Small intestine (tissue), 7 donors: Measurements from ENCODE around the gene SESN2. TPM values are rescaled to one million over a fixed set of nuclear protein-coding genes. Genes with fewer than 3 reads are reported as not detected.

Experiments
- DNase-seq, 2 donors: peaks; one replicate each; pipeline versions ENCODE4 v3.0.0 to v3.0.0-alpha.2; 2013
- FAIRE-seq: peaks from 2 replicates; lab custom pipeline; 2012; peaks lifted over from hg19 to GRCh38; lab: Jason Lieb, UNC
- H3K27ac ChIP-seq, 3 donors: one replicate each; pipeline ENCODE4 v1.5.1; 2013; ENCODE audit warnings: low read length in 2 of 3, mild to moderate bottlenecking in 2 of 3, control low read depth in 1 of 3, inconsistent platforms in 1 of 3, low read depth in 1 of 3, moderate library complexity in 1 of 3
- H3K27me3 ChIP-seq, 3 donors: one replicate each; pipeline ENCODE4 v1.6.1; 2013; ENCODE audit warnings: low read length in 3 of 3, inconsistent platforms in 1 of 3; ENCODE audit not compliant: control insufficient read depth in 3 of 3, insufficient read depth in 3 of 3
- H3K36me3 ChIP-seq, 3 donors: one replicate each; pipeline ENCODE4 v1.6.1; 2013; ENCODE audit warnings: low read length in 3 of 3, inconsistent platforms in 1 of 3, low read depth in 1 of 3, mild to moderate bottlenecking in 1 of 3, moderate library complexity in 1 of 3; ENCODE audit not compliant: control insufficient read depth in 3 of 3, insufficient read depth in 2 of 3
- H3K4me1 ChIP-seq, 3 donors: one replicate each; pipeline ENCODE4 v1.6.1; 2013; ENCODE audit warnings: low read length in 2 of 3, inconsistent platforms in 1 of 3, low read depth in 1 of 3, mild to moderate bottlenecking in 1 of 3, moderate library complexity in 1 of 3; ENCODE audit not compliant: control insufficient read depth in 3 of 3, insufficient read depth in 2 of 3
- H3K4me3 ChIP-seq, 3 donors: one replicate each; pipeline ENCODE4 v1.5.1; 2013; ENCODE audit warnings: low read length in 3 of 3, control low read depth in 1 of 3, inconsistent platforms in 1 of 3, low read depth in 1 of 3, mild to moderate bottlenecking in 1 of 3, moderate library complexity in 1 of 3
- H3K9me3 ChIP-seq, 2 donors: one replicate each; pipeline ENCODE4 v1.6.1; 2013; ENCODE audit warnings: low read depth in 1 of 2, low read length in 1 of 2; ENCODE audit not compliant: control insufficient read depth in 2 of 2, insufficient read depth in 1 of 2
- whole genome bisulfite sequencing, 3 donors: extraction: QIAGEN DNeasy Blood & Tissue Kit; methylation state at CpG; one replicate each; pipeline ENCODE4 v1.1.7; 2013; 5-methylcytosine and 5-hydroxymethylcytosine counted together
- polyA plus RNA-seq, 4 donors: library from polyadenylated mRNA; stranded (reverse) in 3 of 4; unstranded in 1 of 4; fragments of 200-250 nt in 3 of 4; fragments of 120-200 nt in 1 of 4; gene quantifications; one replicate each; pipeline versions ENCODE4 v1.2.1 to v1.2.3, GENCODE V29; 2013
- donor health status: healthy with polysubstance abuse.
- donor health status: control.
- donor health status: control.
- donor health status: Bipolar disorder and iron deficiency.
- donor health status: healthy.

Gene SESN2
- polyA plus RNA-seq, 4 donors: 16.8 to 42.1 (median 30.4) TPM

- no peak for FAIRE-seq
- no peaks in the 10 kb centered on the region for H3K27me3 ChIP-seq
Measured at GRCh38 chr1:28246427-28246832, 12.9 kb upstream of the SESN2 start.

GRCh38 chr1:28247612-28248272 is 11.6 kb upstream of the SESN2 start:
- Histone ChIP-seq H3K27me3 (no peaks in the 10 kb centered on the region), H3K4me3 (no peak overlapping the region), H3K9me3 (no peaks in the 10 kb centered on the region), H3K36me3 (peaks cover 0 to 5% (median 0%) of the 10 kb centered on the region in 3 donors), H3K27ac (peak overlapping the region; percentile 54 to 81 (median 72)), H3K4me1 (peaks cover 0 to 55% (median 5%) of the 10 kb centered on the region in 3 donors)
- DNase-seq (no peak), FAIRE-seq (no peak)
- 54 to 59% (median 56%) methylated on average over 11 of the region's 11 CpGs for WGBS, 3 donors

More at GRCh38 chr1:28246427-28246832, 12.9 kb upstream of the SESN2 start:
- peak overlapping the region in 2 of 3 donors; percentile 69 to 87 for H3K27ac ChIP-seq
- H3K4me3 ChIP-seq: peak overlapping the region in 2 of 3 donors; percentile 33 to 65
- H3K9me3 ChIP-seq: no peaks in the 10 kb centered on the region
- peaks cover 0 to 13% (median 0%) of the 10 kb centered on the region in 3 donors for H3K36me3 ChIP-seq
- H3K4me1 ChIP-seq: peaks cover 0 to 64% (median 5%) of the 10 kb centered on the region in 3 donors
- DNase-seq: peak; percentile 76 to 78
- WGBS, 3 donors: 27 to 38% (median 30%) methylated on average over 11 of the region's 11 CpGs

GRCh38 chr1:28248273-28249012 is 10.9 kb upstream of the SESN2 start:
- H3K4me1 ChIP-seq: peaks cover 0 to 48% (median 3%) of the 10 kb centered on the region in 3 donors
- peak overlapping the region in 1 of 3 donors; percentile 12 for H3K4me3 ChIP-seq
- 3 to 5% (median 4%) methylated on average over 12 of the region's 12 CpGs for WGBS, 3 donors
- H3K27me3 ChIP-seq: no peaks in the 10 kb centered on the region
- H3K27ac ChIP-seq: peak overlapping the region; percentile 72 to 81 (median 73)
- no peak for FAIRE-seq
- no peaks in the 10 kb centered on the region for H3K9me3 ChIP-seq
- DNase-seq: peak; percentile 83 to 86
- no peaks in the 10 kb centered on the region for H3K36me3 ChIP-seq

GRCh38 chr1:28249013-28249865 is 10.1 kb upstream of the SESN2 start:
- Histone ChIP-seq H3K36me3 (no peaks in the 10 kb centered on the region), H3K4me3 (peak overlapping the region in 1 of 3 donors; percentile 12), H3K27me3 (no peaks in the 10 kb centered on the region), H3K9me3 (no peaks in the 10 kb centered on the region), H3K27ac (peak overlapping the region in 2 of 3 donors; percentile 80 to 81), H3K4me1 (peaks cover 0 to 42% (median 3%) of the 10 kb centered on the region in 3 donors)
- peak; percentile 30 to 50 for DNase-seq
- WGBS, 3 donors: 14 to 28% (median 21%) methylated on average over 3 of the region's 3 CpGs
- no peak for FAIRE-seq

GRCh38 chr1:28249866-28250295 is 9.4 kb upstream of the SESN2 start:
- H3K27me3 ChIP-seq: no peaks in the 10 kb centered on the region
- DNase-seq (no peak), FAIRE-seq (no peak)
- WGBS, 3 donors: 54 to 64% (median 57%) methylated on average over 4 of the region's 4 CpGs
- H3K4me1 ChIP-seq: peaks cover 0 to 35% (median 0%) of the 10 kb centered on the region in 3 donors
- H3K9me3 ChIP-seq: no peaks in the 10 kb centered on the region
- H3K27ac ChIP-seq: peak overlapping the region in 2 of 3 donors; percentile 80 to 81
- H3K4me3 ChIP-seq: no peak overlapping the region
- no peaks in the 10 kb centered on the region for H3K36me3 ChIP-seq

GRCh38 chr1:28256197-28256827 is 3.0 kb upstream of the SESN2 start:
- Histone ChIP-seq H3K36me3 (no peaks in the 10 kb centered on the region), H3K4me3 (no peak overlapping the region), H3K27me3 (no peaks in the 10 kb centered on the region), H3K9me3 (no peaks in the 10 kb centered on the region), H3K27ac (no peak overlapping the region), H3K4me1 (peaks cover 8 to 11% (median 9%) of the 10 kb centered on the region in 3 donors)
- peak in 1 of 2 donors; percentile 30 for DNase-seq
- 63 to 72% (median 65%) methylated on average over 6 of the region's 6 CpGs for WGBS, 3 donors
- FAIRE-seq: no peak

- DNase-seq (no peak), FAIRE-seq (no peak)
- Histone ChIP-seq H3K4me3 (no peak overlapping the region), H3K27ac (no peak overlapping the region), H3K4me1 (peaks cover 9 to 15% (median 13%) of the 10 kb centered on the region in 3 donors), H3K36me3 (no peaks in the 10 kb centered on the region), H3K9me3 (no peaks in the 10 kb centered on the region), H3K27me3 (no peaks in the 10 kb centered on the region)
- WGBS, 3 donors: 96 to 98% (median 96%) methylated on average over 4 of the region's 4 CpGs
Measured at GRCh38 chr1:28257736-28258135, 1.6 kb upstream of the SESN2 start.
